K562 (cell line): Measurements from ENCODE around the gene GPR107. TPM values are rescaled to one million over a fixed set of nuclear protein-coding genes. Genes with fewer than 3 reads are reported as not detected.
A peak's percentile ranks its signal among the peaks of the same experiment; 100 is the strongest.

Source experiments
- FOXA1 ChIP-seq: fragments of 450-650 bp; IDR thresholded peaks from 2 replicates; pipeline ENCODE4 v1.6.1; 2016; ENCODE audit warnings: mild to moderate bottlenecking, borderline replicate concordance
- HEY1 ChIP-seq: fragments of 250-450 bp; sonication (Bioruptor Pico); IDR thresholded peaks from 2 replicates; pipeline ENCODE4 v1.5.0; 2020; ENCODE audit warnings: mild to moderate bottlenecking, moderate library complexity, borderline replicate concordance
- HNRNPK ChIP-seq: fragments of 200-400 bp; formaldehyde crosslinking; IDR thresholded peaks from one replicate; pipeline ENCODE4 v1.6.1; 2018; ENCODE audit warnings: mild to moderate bottlenecking, low read depth, low read length; ENCODE audit not compliant: poor library complexity, severe bottlenecking
- KAT8 ChIP-seq: fragments of 450-650 bp; IDR thresholded peaks from 2 replicates; pipeline ENCODE4 v1.6.1; 2016; ENCODE audit warnings: low read depth, mild to moderate bottlenecking
- MTA3 ChIP-seq: fragments of 450-650 bp; formaldehyde crosslinking; IDR thresholded peaks from 2 replicates; pipeline ENCODE4 v1.6.1; 2017; ENCODE audit warnings: mild to moderate bottlenecking, borderline replicate concordance
- MYC ChIP-seq, 2 experiments: fragments of 250-450 bp in 1 of 2; sonication (Bioruptor Pico) in 1 of 2; IDR thresholded peaks; 2 replicates each; pipeline versions ENCODE4 v1.5.1 to v1.6.1; 2012 to 2021; ENCODE audit warnings: low read depth in 2 of 2, borderline replicate concordance in 1 of 2, improper control_type of control experiment in 1 of 2, low read length in 1 of 2, mild to moderate bottlenecking in 1 of 2, moderate library complexity in 1 of 2
- NONO ChIP-seq, 2 experiments: fragments of 200-400 bp in 1 of 2; fragments of 450-650 bp in 1 of 2; formaldehyde crosslinking in 1 of 2; IDR thresholded peaks; 2 replicates each; pipeline ENCODE4 v1.6.1; 2017; ENCODE audit warnings: low read depth in 2 of 2, mild to moderate bottlenecking in 2 of 2, moderate library complexity in 2 of 2, low read length in 1 of 2
- SRF ChIP-seq, 2 experiments: fragments of 250-450, 450-650 bp in 1 of 2; sonication (Bioruptor Pico) in 1 of 2; sonication (generic) in 1 of 2; formaldehyde crosslinking; IDR thresholded peaks; 2 replicates each; pipeline versions ENCODE4 v1.5.0 to v1.5.1; 2020 to 2022; ENCODE audit warnings: mild to moderate bottlenecking in 1 of 2, missing genetic modification reagents in 1 of 2
- ZBTB7A ChIP-seq: IDR thresholded peaks from 2 replicates; pipeline ENCODE4 v1.6.1; 2011; ENCODE audit warnings: low read depth, mild to moderate bottlenecking, low read length, moderate library complexity, borderline replicate concordance; ENCODE audit not compliant: control insufficient read depth
- ZNF717 ChIP-seq: fragments of 250-450 bp; sonication (Bioruptor Pico); IDR thresholded peaks from 2 replicates; pipeline ENCODE4 v1.5.0; 2021
- ZNF764 ChIP-seq: fragments of 250-450 bp; sonication (Bioruptor Pico); IDR thresholded peaks from 2 replicates; pipeline ENCODE4 v1.4.0; 2020; ENCODE audit warnings: low read depth, mild to moderate bottlenecking, moderate library complexity
- polyA plus RNA-seq, 8 experiments: library from polyadenylated mRNA; depleted of rRNA in 4 of 8; stranded (reverse) in 5 of 8; unstranded in 3 of 8; fragments of >200 nt; fragmentation: Nextera tagmentation in 2 of 8; fragmentation: Illumina TruSeq in 1 of 8; extraction: Ambion mirVana in 2 of 8; extraction: Trizol in 1 of 8; gene quantifications; 2 replicates each; pipeline versions ENCODE4 v1.2.1 to v1.2.3, GENCODE V29; 2011 to 2014; ENCODE audit warnings: inconsistent platforms in 1 of 8, missing spikeins in 1 of 8
- total RNA-seq, 7 experiments: library from RNA; depleted of rRNA in 6 of 7; stranded (reverse); fragments of >200 nt in 6 of 7; fragmentation: Illumina TruSeq in 2 of 7; extraction: Trizol in 2 of 7; gene quantifications; 2 replicates each; pipeline versions ENCODE4 v1.2.1 to v1.2.3, GENCODE V29; 2011 to 2021; ENCODE audit warnings: low replicate concordance in 1 of 7
- TF ChIP-seq, protein P1 (sequence below), 2 experiments: IDR thresholded peaks; 2 replicates each; pipeline ENCODE4 v1.6.1; 2011; ENCODE audit warnings: borderline replicate concordance in 1 of 2, control low read depth in 1 of 2, low read depth in 1 of 2, low read length in 1 of 2, mild to moderate bottlenecking in 1 of 2, mixed read lengths in 1 of 2, moderate library complexity in 1 of 2; ENCODE audit not compliant: insufficient read depth in 1 of 2, insufficient read length in 1 of 2, poor library complexity in 1 of 2, severe bottlenecking in 1 of 2; ENCODE audit errors: extremely low read depth in 1 of 2
- TF ChIP-seq, protein P2 (sequence below): fragments of 250-450 bp; sonication (Bioruptor Pico); IDR thresholded peaks from 2 replicates; pipeline ENCODE4 v1.9.0; 2021; ENCODE audit warnings: mild to moderate bottlenecking, inconsistent platforms
- TF ChIP-seq, protein P3 (sequence below): sonication (generic); formaldehyde crosslinking; IDR thresholded peaks from 2 replicates; pipeline ENCODE4 v1.8.0; 2023; ENCODE audit warnings: mild to moderate bottlenecking, missing genetic modification reagents
- TF ChIP-seq, protein P4 (sequence below): sonication (generic); formaldehyde crosslinking; IDR thresholded peaks from 2 replicates; pipeline ENCODE4 v1.9.0; 2022; ENCODE audit warnings: mild to moderate bottlenecking, missing genetic modification reagents
- TF ChIP-seq, protein P5 (sequence below): sonication (generic); formaldehyde crosslinking; IDR thresholded peaks from 2 replicates; pipeline ENCODE4 v1.8.1; 2022; ENCODE audit warnings: missing genetic modification reagents

The GPR107 gene
- total and polyA plus RNA-seq, 9 of the 15 experiments (the other 6 are each of a cell fraction or from before 2014, with no cell fraction given), result 3.2 to 34.6 (median 14.4) TPM

DNA sequence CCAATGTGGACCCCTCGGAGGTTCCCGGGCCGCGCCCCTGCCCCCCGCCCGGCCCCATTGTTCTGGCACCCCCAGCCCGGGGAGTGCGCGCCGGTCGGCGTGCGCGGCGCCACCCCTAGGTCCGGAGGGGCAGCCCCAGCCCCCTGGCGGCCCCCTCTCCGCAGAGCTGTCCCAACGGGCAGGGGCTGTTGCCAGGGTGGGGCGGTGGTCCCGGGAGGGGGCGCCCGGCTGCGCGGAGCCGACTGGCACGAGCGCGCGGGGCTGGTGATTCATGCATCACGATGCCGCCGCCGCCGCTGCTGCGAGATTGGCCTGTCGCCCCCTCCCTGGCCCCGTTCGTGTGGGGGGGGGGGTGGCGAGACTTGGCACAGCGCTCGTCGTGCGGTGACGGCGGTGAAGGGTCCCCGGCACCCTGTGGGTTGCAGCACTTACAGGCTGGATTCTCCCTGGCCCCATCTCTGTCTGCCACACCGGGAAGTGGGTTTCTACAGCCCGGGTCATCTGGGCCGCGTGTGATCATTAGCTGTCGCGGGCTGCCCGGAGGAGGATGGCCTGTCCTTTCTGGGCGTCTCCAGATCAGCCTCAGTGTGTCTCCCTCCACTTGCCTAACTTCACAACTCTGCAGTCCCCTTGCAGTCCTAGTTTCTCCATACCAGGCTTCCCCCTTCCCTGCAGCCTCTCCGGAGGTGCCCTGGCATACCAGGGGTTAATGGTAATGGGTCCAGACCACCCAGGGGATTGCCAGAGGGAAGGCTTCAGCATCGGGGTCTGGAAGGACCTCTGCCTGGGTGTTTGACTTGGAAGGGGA is 119.4 kb downstream of the GPR107 start (continued):
- TF ChIP-seq NONO (IDR thresholded peaks at IDR 0.05; ENCODE audit: low read depth in 2 of 2, low read length in 1 of 2) (no peak), HNRNPK (no peak), ZNF764 (no peak), ZNF717 (CRISPR knock-in tag) (no peak), MTA3 (0 out of 2 replicates have a peak, but pooled peaks have one; percentile 15), HEY1 (CRISPR knock-in tag) (no peak), FOXA1 (no peak), MYC (IDR thresholded peaks at IDR 0.05; ENCODE audit: low read depth, low read length) (no peak), MYC (CRISPR knock-in tag; IDR thresholded peaks at IDR 0.05; ENCODE audit: borderline replicate concordance, low read depth) (no peak), SRF (CRISPR knock-in tag; IDR thresholded peaks at IDR 0.05) (no peak), KAT8 (no peak), ZBTB7A (peak; percentile 88; the same call in 1 of the 2 replicates)
- TF ChIP-seq, protein P1, sequence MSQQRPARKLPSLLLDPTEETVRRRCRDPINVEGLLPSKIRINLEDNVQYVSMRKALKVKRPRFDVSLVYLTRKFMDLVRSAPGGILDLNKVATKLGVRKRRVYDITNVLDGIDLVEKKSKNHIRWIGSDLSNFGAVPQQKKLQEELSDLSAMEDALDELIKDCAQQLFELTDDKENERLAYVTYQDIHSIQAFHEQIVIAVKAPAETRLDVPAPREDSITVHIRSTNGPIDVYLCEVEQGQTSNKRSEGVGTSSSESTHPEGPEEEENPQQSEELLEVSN (IDR thresholded peaks at IDR 0.05; ENCODE audit: borderline replicate concordance in 1 of 2, extremely low read depth in 1 of 2, insufficient read depth in 1 of 2, insufficient read length in 1 of 2, low read depth in 1 of 2, low read length in 1 of 2, poor library complexity in 1 of 2, severe bottlenecking in 1 of 2), result peak in 1 of 2 experiments; percentile 33
- TF ChIP-seq, protein P2, sequence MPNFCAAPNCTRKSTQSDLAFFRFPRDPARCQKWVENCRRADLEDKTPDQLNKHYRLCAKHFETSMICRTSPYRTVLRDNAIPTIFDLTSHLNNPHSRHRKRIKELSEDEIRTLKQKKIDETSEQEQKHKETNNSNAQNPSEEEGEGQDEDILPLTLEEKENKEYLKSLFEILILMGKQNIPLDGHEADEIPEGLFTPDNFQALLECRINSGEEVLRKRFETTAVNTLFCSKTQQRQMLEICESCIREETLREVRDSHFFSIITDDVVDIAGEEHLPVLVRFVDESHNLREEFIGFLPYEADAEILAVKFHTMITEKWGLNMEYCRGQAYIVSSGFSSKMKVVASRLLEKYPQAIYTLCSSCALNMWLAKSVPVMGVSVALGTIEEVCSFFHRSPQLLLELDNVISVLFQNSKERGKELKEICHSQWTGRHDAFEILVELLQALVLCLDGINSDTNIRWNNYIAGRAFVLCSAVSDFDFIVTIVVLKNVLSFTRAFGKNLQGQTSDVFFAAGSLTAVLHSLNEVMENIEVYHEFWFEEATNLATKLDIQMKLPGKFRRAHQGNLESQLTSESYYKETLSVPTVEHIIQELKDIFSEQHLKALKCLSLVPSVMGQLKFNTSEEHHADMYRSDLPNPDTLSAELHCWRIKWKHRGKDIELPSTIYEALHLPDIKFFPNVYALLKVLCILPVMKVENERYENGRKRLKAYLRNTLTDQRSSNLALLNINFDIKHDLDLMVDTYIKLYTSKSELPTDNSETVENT, result no peak
- TF ChIP-seq, protein P3, sequence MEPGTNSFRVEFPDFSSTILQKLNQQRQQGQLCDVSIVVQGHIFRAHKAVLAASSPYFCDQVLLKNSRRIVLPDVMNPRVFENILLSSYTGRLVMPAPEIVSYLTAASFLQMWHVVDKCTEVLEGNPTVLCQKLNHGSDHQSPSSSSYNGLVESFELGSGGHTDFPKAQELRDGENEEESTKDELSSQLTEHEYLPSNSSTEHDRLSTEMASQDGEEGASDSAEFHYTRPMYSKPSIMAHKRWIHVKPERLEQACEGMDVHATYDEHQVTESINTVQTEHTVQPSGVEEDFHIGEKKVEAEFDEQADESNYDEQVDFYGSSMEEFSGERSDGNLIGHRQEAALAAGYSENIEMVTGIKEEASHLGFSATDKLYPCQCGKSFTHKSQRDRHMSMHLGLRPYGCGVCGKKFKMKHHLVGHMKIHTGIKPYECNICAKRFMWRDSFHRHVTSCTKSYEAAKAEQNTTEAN (CRISPR knock-in tag), result no peak
- TF ChIP-seq, protein P4, sequence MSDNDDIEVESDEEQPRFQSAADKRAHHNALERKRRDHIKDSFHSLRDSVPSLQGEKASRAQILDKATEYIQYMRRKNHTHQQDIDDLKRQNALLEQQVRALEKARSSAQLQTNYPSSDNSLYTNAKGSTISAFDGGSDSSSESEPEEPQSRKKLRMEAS (CRISPR knock-in tag), result peak; percentile 18; the same call in 1 of the 2 replicates
- TF ChIP-seq, protein P5, sequence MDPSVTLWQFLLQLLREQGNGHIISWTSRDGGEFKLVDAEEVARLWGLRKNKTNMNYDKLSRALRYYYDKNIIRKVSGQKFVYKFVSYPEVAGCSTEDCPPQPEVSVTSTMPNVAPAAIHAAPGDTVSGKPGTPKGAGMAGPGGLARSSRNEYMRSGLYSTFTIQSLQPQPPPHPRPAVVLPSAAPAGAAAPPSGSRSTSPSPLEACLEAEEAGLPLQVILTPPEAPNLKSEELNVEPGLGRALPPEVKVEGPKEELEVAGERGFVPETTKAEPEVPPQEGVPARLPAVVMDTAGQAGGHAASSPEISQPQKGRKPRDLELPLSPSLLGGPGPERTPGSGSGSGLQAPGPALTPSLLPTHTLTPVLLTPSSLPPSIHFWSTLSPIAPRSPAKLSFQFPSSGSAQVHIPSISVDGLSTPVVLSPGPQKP (CRISPR knock-in tag), result no peak
- TF ChIP-seq, all 486 proteins: peak for 10
